SH-SY5Y (cell line): ENCODE measurements around the gene ZDHHC20.

Experiments used
- GATA2 ChIP-seq: IDR thresholded peaks from 2 replicates; pipeline ENCODE4 v1.6.1; 2011; ENCODE audit warnings: mild to moderate bottlenecking, low read depth, low read length
- GATA3 ChIP-seq: IDR thresholded peaks from 2 replicates; pipeline ENCODE4 v1.6.1; 2011; ENCODE audit warnings: low read depth, mild to moderate bottlenecking, low read length, moderate library complexity

ZDHHC20 gene

DNA sequence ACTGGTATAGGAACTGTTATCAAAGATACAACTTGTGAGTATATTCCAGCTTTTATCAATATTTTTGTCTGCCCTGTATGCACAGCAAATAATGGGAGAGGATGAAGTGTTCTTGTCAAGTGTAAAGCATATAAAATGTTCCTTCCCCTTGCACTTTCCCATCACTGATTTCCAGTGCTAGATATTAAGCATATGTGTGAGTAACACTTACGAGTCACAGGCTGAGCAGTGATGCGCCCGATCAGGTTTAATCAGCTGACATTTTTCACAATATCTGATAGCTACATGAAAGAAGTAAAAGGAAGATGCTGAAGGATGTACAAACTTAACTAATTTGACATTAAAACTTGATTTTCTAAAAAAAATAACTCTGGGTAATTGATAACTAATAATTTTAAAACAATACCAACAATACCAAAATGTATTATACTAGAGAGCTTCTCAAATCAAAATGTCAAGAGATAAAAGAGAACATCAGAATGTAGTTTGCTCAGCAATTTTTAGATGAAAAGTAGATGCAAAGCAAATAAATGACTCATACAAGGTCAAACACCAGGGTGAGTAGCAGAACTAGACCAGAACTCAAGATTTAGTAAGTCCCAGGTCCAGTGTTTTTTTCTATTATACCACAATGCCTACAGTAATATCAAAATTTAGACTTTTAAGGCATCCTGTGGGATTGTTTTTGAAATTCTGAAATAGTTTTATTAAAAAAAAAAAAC lies 56.4 kb downstream of the ZDHHC20 start:
- no peak for TF ChIP-seq GATA3
- no peak for TF ChIP-seq GATA2

DNA sequence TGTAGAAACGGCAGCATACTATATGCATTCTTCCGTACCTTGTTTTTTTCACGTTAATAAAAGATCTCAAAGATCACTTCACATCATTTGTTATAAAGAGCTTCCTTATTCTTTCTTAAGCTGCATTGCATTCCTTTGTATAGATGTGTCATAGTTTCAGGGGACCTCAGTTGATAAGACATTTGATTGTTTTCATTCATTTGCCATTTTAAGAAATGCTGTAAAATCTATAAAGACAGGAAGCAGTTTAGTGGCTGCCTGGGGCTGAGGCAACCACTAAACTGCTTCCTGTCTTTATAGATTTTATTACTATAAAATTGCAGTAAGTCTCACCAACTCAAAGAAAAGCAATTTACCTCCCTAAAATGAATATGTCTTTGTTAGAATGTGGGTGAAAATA lies 59.4 kb downstream of the ZDHHC20 start:
- no peak for TF ChIP-seq GATA2
- TF ChIP-seq GATA3, result no peak

DNA sequence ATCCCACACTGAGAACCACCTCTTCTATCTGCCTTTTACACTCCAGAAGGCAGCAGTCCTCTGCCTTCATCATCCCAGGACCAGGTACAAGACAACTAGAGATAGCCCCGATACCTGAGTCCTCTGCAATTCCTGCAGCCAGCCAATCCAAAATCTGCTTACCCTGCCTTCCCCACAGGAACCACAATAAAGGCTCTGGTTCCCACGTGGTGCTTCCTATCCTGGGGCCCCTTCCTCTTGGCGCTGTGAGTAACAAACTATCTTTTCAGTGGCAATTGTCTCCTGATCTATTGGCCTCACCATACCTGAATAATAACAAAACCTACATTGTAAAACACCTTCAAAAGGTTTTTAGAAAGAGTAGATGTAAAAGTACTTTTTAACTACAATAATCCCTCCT lies 63.1 kb downstream of the ZDHHC20 start:
- no peak for TF ChIP-seq GATA2
- TF ChIP-seq GATA3, result no peak

DNA sequence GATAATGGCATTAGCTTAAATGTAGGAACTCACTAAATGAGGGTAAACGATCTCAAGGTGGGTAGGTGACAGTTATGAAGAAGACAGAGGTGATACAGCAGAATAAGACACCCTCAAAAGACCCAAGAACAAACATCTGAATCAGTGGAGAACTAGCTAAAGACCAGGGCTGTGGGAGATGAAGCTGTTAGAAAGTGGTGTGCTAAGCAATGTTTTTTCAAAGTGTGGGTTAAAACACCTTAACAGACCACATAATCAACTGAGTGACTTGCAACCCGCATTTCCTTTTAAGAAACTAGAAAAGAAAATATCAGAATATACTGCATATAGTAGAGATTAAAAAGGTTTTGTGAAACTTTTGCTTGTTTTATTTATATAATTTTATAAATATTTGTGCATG lies 70.0 kb downstream of the ZDHHC20 start:
- TF ChIP-seq GATA3, result no peak
- no peak for TF ChIP-seq GATA2

DNA sequence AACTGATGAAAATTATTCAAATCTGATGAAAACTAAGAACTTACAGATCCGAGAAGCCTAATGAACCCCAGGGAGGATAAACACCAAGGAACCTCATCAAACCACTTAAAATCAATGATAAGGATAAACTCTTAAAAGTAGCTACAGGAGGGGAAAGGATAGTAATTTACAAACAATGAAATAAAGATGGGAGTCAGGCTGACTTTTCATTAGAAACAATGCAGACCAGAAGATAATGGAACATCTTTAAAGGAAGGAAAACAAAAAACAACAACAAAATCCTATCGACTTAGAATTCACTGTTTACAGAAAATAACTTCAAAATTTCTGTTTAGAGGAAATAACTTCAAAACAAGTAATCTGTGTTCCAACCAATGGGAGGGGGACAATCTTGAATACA lies 73.4 kb downstream of the ZDHHC20 start:
- TF ChIP-seq GATA2, result no peak
- no peak for TF ChIP-seq GATA3

DNA sequence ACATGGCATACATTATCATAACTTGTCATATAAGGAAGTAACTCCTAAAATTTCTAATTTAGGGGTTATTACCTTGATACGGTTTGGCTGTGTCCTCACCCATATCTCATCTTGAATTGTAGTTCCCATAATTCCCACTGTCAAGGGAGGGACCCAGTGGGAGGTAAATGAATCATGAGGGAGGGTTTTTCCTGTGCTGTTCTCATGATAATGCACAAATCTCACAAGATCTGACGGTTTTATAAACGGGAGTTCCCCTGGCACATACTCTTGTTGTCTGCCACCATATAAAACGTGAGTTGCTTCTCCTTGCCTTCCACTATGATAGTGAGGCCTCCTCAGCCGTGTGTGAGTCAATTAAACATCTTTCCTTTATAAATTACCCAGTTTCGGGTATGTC lies 76.0 kb downstream of the ZDHHC20 start:
- TF ChIP-seq GATA3, result no peak
- no peak for TF ChIP-seq GATA2

DNA sequence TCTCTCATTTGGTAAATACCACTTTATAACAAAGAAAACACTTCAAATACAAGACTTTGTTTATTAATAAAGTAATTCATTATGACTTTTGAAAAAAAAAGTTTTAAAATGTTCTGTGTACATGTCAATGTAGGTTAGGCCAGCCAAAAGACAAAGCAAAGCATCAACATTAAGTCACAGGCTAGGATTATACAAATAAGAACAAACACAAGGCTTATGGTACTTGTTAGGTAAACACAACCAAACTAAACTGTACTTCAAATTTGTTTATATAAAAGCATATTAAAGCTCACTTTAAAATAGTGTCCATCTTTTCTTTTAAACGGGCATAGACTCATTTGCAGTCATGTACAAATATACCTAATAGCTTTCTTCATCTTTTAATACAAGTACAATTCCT lies 86.6 kb downstream of the ZDHHC20 start:
- TF ChIP-seq GATA3 (no peak), GATA2 (no peak)

DNA sequence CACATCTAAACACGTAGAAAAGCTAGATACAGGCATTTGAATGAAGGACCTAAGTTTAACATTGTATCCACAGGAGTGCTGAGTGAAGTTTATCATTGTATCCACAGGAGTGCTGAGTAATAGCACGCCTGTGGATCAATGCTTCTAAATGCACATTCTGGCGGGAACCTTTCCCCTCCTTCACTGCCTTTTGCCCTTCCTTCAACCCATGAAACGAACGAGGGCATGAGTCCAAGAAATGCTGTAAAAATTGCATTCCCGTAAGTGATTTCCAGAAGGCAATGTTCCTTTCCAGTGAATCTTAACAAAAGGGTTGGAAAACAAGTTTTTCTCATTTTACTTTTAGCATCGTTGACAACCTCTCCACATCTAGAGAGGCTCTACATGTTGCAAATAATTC lies 88.1 kb downstream of the ZDHHC20 start:
- no peak for TF ChIP-seq GATA2
- TF ChIP-seq GATA3, result no peak

DNA sequence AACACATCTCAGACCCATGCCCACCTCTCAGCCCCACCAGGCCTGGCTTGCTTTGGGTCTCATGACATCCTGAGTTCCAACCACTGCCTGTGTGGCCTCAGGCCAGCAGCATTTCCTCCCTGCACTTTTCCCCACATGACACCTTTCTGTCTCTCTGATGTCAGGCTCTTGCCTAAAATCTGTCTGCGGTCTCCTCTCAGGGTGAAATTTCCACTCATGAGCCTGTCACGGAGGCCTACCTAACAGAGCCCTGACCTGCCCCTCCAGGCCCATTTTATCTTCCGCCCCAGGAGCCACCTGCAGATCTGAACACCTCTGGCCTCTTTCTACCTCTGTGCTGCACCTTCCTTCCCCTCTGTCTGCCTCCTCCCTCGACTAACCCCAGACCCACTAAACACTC lies 93.5 kb downstream of the ZDHHC20 start:
- TF ChIP-seq GATA2 (no peak), GATA3 (no peak)

DNA sequence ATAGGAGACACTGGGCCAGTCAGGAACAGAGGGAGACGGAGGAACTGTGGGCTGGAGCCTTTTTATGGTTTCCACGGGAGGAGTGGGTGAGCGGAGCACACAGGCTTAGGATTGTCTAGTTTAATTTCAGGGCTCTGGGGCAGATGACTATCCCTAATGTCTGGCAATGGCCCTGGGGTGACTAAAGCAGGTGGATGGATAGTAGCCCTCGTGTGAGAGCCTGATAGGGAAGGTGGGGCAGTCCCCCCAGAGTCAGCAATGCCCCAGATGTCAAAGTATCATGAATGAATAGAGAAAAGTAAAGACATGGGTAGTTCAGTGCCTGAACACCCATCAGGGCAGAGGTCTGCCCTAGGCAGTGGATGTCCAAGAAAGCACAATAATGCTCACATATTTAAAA lies 94.2 kb downstream of the ZDHHC20 start:
- TF ChIP-seq GATA2 (no peak), GATA3 (no peak)

DNA sequence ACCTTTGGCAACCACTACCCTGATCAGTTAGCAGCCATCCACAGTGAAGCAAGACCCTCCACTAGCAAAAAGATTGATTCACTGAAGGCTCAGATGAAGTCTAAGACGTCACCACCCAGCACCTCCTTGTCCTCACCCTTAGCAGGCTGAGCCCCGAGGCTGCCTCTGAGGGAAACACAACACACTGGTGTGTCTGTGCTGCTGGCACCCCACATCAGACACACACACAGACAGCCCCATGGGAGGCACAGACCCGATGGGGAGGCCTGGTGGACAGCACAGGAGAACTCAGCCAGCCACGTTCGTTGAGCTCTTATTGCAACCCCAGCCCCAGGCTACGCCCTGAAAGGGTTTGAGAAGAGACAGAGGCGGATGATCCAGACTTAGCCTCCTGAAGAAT lies 94.7 kb downstream of the ZDHHC20 start:
- TF ChIP-seq GATA2, result no peak
- TF ChIP-seq GATA3, result no peak

DNA sequence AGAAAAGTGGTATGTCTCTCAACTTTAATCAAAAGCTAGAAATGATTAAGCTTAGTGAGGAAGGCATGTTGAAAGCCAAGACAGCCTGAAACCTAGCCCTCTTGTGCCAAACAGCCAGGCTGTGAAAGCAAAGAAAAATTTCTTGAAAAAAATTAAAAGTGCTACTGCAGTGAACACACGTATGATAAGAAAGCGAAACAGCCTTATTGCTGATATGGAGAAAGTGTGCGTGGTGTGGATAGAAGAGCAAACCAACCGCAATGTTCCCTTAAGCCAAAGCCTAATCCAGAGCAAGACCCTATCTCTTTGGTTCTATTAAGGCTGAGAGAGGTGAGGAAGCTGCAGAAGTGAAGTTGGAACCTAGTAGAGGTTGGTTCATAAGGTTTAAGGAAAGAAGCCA lies 96.4 kb downstream of the ZDHHC20 start:
- TF ChIP-seq GATA2 (no peak), GATA3 (no peak)

DNA sequence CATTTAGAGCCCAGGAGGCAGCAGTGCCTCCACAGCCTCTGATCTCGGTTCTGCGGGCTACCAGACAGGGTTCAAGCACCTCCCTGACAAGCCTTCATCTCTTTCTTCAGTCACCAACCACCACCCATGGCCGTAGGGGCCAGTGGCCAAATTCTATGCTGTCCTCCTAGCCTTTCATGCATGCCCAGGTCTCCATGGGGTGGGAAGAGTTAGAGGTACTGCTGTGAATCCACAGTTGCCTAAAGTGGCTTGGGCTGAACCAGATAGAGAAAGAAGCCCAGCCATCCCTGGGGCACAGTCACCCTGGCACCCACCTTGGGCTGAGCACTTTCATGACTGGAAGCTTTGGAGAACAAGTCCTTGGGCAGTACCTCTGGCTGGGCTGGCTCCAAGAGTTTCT lies 97.4 kb downstream of the ZDHHC20 start:
- TF ChIP-seq GATA3 (no peak), GATA2 (no peak)

DNA sequence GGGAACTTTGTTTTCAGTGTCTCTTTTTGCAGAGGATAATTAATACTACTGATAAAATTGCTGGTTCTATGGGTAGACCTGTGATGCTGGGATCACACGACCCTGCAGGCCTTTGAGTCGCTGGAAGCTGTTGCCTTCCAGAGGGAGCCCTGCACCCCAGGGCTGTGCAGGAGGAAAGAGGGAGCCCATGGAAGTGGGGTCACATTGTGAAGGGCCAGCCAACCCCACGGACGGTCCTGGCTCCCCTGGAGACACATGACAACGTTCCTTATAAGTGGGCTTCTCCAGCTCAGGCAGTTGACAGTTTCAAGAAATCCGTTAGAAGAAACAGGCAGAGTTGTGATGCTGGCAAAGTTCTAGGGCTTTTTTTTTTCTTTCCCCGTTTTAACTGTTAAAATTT lies 98.0 kb downstream of the ZDHHC20 start:
- TF ChIP-seq GATA3 (no peak), GATA2 (no peak)

DNA sequence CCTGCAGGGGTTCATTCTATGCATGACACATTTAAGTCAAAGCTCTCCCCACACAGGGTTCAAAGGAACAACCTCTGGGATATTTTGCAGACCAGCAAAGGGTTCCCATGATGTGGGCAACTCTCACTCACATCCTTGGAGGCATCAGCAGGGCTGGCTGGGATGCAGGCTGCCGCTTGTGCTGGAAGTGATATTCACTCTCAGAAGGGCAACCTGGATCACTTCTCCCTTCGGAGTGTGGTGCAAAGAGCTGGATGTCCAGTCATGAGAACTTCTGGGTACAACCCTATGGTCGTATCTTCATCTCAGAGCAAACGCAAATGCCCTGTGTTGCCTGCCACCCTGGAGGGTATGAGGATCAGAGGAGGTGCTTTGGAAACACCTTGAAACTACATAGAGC lies 98.6 kb downstream of the ZDHHC20 start:
- no peak for TF ChIP-seq GATA2
- TF ChIP-seq GATA3, result no peak

DNA sequence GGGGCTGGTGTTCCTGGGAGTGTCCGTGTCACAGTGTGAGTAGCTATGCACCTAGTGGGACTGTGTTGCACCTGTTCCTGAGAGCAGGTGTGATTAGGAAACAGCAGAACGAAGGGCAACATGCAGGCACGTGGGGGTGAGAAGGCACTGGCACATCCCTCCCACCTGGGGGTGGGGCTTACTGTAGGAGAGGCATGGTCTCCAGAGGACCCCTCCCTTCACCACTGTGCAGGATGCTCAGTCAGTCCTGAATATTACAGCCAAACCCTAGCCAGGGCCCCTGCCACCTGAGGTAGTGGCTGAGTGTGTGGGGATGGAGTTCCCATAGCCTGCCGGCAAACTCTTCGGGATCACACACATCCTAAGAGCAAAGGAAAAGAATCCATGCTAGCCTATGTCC lies 99.2 kb downstream of the ZDHHC20 start:
- TF ChIP-seq GATA3 (no peak), GATA2 (no peak)

DNA sequence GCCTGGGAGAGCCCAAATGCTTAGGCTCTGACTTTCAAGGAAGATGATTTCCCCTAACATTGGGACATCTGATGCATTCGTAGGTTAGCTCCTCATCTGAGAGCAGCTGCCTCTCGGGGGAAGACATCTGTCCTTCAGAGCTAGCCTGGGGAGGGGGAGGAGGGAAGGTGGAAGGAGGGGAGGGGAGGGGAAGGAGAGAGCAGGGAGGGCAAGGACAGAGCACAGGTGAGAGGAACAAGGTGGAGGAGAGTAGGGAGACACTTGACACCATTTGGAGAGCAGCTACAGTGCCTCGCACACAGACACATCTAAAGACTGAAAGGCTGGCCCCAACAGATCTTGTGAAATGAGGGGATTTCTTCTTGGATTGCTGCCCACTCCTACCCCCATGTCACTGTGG lies 103.8 kb downstream of the ZDHHC20 start:
- TF ChIP-seq GATA3, result no peak
- no peak for TF ChIP-seq GATA2
